Skeletal muscle satellite cell (primary cell): ENCODE measurements around the gene FKBP14.
A peak's percentile ranks its signal among the peaks of the same experiment; 100 is the strongest.

ENCODE experiments used
- H3K27me3 ChIP-seq: 2 replicates; pipeline ENCODE4 v1.7.0; 2013; ENCODE audit warnings: low read length; ENCODE audit not compliant: control insufficient read depth, insufficient read depth
- H3K36me3 ChIP-seq: 2 replicates; pipeline ENCODE4 v1.7.0; 2013; ENCODE audit warnings: mild to moderate bottlenecking, control low read depth, low read length; ENCODE audit not compliant: insufficient read depth
- H3K4me1 ChIP-seq: 2 replicates; pipeline ENCODE4 v1.7.0; 2013; ENCODE audit warnings: low read length; ENCODE audit not compliant: control insufficient read depth, insufficient read depth
- H3K4me2 ChIP-seq: 2 replicates; pipeline ENCODE4 v1.7.0; 2013; ENCODE audit warnings: mild to moderate bottlenecking, low read length
- H3K4me3 ChIP-seq: 2 replicates; pipeline ENCODE4 v1.7.0; 2013; ENCODE audit warnings: low read length
- H3K9ac ChIP-seq: 2 replicates; pipeline ENCODE4 v1.7.0; 2013; ENCODE audit warnings: mild to moderate bottlenecking, low read depth, low read length, moderate library complexity
- H3K9me3 ChIP-seq: replicated peaks from 2 replicates; pipeline ENCODE4 v1.7.0; 2013; ENCODE audit warnings: mild to moderate bottlenecking, control low read depth, low read length

FKBP14 gene

GRCh38 chr7:30053068-30053467 lies 26.6 kb upstream of the FKBP14 start:
- Histone ChIP-seq H3K4me1 (no peaks in the 10 kb centered on the region), H3K4me3 (no peak overlapping the region), H3K4me2 (no peak overlapping the region), H3K27me3 (no peaks in the 10 kb centered on the region), H3K9ac (no peak overlapping the region), H3K9me3 (no peaks in the 10 kb centered on the region), H3K36me3 (peaks cover 22% of the 10 kb centered on the region)

- Histone ChIP-seq H3K9me3 (no peaks in the 10 kb centered on the region), H3K9ac (no peak overlapping the region), H3K36me3 (peaks cover 24% of the 10 kb centered on the region)
These were observed 22.7 kb upstream of the FKBP14 start for GRCh38 chr7:30049173-30049572.

GRCh38 chr7:30048582-30048981 lies 22.1 kb upstream of the FKBP14 start:
- Histone ChIP-seq H3K9me3 (no peaks in the 10 kb centered on the region), H3K27me3 (no peaks in the 10 kb centered on the region), H3K4me1 (no peaks in the 10 kb centered on the region), H3K4me3 (no peak overlapping the region), H3K36me3 (peaks cover 24% of the 10 kb centered on the region), H3K9ac (no peak overlapping the region), H3K4me2 (no peak overlapping the region)

More at GRCh38 chr7:30049173-30049572, 22.7 kb upstream of the FKBP14 start:
- no peaks in the 10 kb centered on the region for H3K27me3 ChIP-seq
- no peaks in the 10 kb centered on the region for H3K4me1 ChIP-seq
- H3K4me2 ChIP-seq: no peak overlapping the region
- no peak overlapping the region for H3K4me3 ChIP-seq

DNA sequence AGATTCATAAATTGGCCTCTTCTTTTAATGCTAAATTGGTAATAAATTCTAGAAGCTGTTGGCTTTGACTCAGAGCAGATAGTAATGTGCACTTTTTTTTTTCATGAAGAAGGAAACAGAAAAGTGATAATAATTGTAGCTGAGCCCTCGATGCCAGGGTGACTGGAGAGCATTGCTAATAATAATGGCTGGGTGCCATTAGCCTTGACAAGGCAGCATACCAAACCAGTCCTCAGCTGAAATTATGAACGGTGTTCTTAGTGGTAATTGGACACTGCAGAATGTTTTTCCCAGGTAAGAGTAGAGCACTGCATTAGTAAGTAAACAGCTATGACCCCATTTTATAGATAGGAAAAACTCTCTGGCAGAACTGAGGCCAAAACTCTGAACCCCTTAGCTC lies 20.6 kb upstream of the FKBP14 start:
- Histone ChIP-seq H3K9me3 (no peaks in the 10 kb centered on the region), H3K9ac (no peak overlapping the region), H3K36me3 (peaks cover 17% of the 10 kb centered on the region), H3K4me1 (no peaks in the 10 kb centered on the region), H3K4me2 (no peak overlapping the region), H3K27me3 (no peaks in the 10 kb centered on the region), H3K4me3 (no peak overlapping the region)

GRCh38 chr7:30046127-30046770 lies 19.7 kb upstream of the FKBP14 start:
- Histone ChIP-seq H3K4me1 (no peaks in the 10 kb centered on the region), H3K4me3 (no peak overlapping the region), H3K36me3 (peaks cover 14% of the 10 kb centered on the region), H3K4me2 (no peak overlapping the region), H3K9ac (no peak overlapping the region), H3K27me3 (no peaks in the 10 kb centered on the region), H3K9me3 (no peaks in the 10 kb centered on the region)

DNA sequence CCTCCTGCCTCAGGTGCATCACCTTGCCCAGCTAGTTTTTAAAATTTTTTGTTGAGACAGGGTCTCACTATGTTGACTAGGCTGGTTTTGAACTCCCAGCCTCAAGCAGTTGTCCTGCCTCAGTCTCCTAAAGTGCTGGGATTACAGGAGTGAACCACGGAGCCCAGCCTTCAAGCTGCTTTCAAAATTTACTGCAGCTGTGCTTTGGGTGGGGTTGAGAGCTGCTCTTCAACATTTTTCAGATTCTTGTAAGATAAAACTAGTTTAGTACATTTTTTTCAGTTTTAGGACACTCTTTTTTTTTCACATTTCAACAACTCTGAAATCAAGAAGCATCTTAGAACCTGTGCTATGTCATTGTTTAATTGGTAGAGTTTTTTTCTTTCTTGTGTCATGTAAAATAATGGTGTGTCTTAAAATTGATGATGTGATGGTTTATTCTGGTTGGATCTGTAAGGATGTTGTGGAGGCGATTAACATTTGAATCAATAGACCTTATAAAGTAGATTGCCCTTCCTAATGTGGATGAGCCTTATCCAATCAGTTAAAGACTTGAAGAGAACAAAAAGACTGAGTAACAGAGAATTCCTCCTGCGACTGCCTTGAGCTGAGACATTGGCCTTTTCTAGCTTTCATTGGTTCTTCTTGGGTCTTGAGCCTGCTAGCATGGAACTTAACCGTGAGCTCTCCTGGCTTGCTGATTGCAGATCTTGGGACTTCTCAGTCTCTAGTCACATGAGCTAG lies 15.2 kb upstream of the FKBP14 start:
- Histone ChIP-seq H3K9me3 (no peaks in the 10 kb centered on the region), H3K4me2 (no peak overlapping the region), H3K27me3 (no peaks in the 10 kb centered on the region), H3K4me3 (no peak overlapping the region), H3K9ac (no peak overlapping the region), H3K36me3 (peaks cover 7% of the 10 kb centered on the region), H3K4me1 (no peaks in the 10 kb centered on the region)

GRCh38 chr7:30040938-30041337 lies 14.4 kb upstream of the FKBP14 start:
- Histone ChIP-seq H3K9me3 (no peaks in the 10 kb centered on the region), H3K27me3 (no peaks in the 10 kb centered on the region), H3K4me2 (no peak overlapping the region), H3K4me1 (no peaks in the 10 kb centered on the region), H3K4me3 (no peak overlapping the region), H3K36me3 (no peaks in the 10 kb centered on the region), H3K9ac (no peak overlapping the region)

DNA sequence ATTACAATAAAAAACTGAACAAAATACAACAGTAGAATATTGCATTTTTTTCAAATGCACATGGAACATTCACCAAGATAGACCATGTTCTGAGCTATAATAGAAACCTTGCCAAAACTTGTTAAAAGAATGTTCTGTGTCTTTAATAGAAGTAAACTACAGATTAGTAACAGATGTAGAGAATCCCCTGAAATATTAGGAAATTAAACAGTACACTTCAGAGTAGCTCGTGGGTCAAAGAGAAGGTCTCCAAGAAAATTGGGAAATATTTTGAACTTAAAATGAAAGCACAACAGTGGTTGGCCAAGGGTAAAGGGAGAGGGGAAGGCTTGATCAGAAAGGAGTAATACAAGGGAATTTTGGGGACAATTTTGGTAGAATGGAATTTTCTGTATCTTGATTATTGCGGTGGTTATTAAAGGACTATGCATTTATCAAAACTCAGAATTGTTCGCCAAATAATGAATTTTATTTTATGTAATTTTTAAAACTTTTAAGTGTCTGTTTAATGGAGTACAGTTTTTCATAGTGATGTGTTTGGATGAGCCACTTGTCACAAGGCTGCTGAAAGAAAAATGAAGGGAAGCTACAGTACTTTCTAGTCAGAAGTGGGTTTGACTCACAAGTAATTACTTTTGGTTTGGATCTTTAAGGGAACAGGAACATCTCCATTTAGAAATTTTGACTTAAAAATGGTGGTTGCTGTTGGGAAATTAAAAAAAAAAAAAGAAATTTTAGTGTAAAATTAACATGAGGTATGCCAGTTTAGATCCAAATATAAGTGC lies 11.9 kb upstream of the FKBP14 start:
- H3K4me2 ChIP-seq: no peak overlapping the region
- H3K36me3 ChIP-seq: no peaks in the 10 kb centered on the region
- H3K27me3 ChIP-seq: no peaks in the 10 kb centered on the region
- no peaks in the 10 kb centered on the region for H3K4me1 ChIP-seq
- H3K9ac ChIP-seq: no peak overlapping the region
- no peaks in the 10 kb centered on the region for H3K9me3 ChIP-seq
- no peak overlapping the region for H3K4me3 ChIP-seq

DNA sequence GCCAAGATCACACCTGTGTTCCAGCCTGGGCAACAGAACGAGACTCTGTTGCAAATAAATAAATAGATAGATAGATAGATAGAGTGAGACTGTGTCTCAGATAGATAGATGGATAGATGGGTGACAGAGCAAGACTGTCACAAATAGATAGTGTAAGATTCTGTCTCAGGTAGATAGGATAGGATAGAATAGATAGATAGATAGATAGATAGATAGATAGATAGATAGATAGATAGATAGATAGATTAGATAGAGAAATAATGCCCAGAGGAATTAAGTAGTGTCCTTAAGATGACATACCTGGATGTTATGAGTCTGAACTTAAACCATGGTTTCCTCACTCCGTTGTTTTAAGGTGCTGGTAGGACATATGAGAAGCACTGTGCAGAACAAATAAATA lies 9.7 kb upstream of the FKBP14 start:
- H3K9me3 ChIP-seq: no peaks in the 10 kb centered on the region

GRCh38 chr7:30034501-30034900 lies 8.0 kb upstream of the FKBP14 start:
- Histone ChIP-seq H3K27me3 (no peaks in the 10 kb centered on the region), H3K9ac (no peak overlapping the region), H3K36me3 (no peaks in the 10 kb centered on the region), H3K4me3 (no peak overlapping the region), H3K4me2 (no peak overlapping the region), H3K9me3 (no peaks in the 10 kb centered on the region), H3K4me1 (peaks cover 17% of the 10 kb centered on the region)

More for the DNA sequence above, 9.7 kb upstream of the FKBP14 start:
- Histone ChIP-seq H3K36me3 (no peaks in the 10 kb centered on the region), H3K9ac (no peak overlapping the region), H3K4me2 (no peak overlapping the region), H3K4me3 (no peak overlapping the region), H3K4me1 (peaks cover 10% of the 10 kb centered on the region), H3K27me3 (no peaks in the 10 kb centered on the region)

DNA sequence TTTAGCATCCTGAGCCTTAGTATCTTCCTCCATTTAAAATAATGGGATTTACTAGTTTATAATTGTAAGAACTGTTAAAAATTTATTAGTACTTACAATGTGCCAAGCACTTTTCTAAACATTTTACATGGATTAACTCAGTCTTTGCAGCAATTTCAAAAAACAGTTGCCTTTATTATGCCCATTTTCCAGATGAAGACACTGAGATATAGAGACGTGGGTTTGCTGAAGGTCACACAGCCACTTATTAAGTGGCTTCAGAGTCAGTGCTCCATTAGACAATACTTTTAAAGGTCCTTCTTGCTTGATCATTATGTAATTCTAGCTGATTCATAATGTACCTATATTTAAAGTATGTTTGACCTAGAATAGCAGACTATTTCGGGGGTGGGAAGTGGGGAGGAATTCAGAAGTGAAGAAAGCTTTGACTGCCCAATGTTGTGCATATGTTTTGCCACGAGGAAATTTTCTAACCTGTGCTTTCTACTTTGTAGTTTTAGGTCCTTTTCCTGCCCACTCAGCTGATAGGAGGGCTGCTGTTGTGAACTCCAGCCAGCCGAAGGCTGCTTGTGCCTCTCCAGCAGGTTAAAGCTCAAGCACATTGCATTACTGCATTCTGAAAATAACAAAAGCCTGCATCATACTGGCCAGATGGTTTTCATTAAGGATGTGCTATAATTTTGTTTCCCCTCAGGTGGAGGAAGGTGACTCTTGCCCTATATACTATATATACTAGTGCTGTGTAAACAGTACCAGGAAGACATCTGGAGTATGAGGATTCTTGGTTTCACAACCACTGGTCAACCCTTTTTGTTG lies 6.0 kb upstream of the FKBP14 start:
- Histone ChIP-seq H3K9ac (no peak overlapping the region), H3K4me1 (peaks cover 22% of the 10 kb centered on the region), H3K36me3 (no peaks in the 10 kb centered on the region), H3K9me3 (no peaks in the 10 kb centered on the region), H3K4me2 (peak overlapping the region; percentile 15), H3K4me3 (no peak overlapping the region), H3K27me3 (no peaks in the 10 kb centered on the region)
